ENCODE measurements around the gene HYAL1. TPM values are rescaled to one million over a fixed set of nuclear protein-coding genes. Genes with fewer than 3 reads are reported as not detected.

Gene HYAL1
- total RNA-seq, 4 donors from 2014 or later, result 1.8 to 8.9 (median 4.8) TPM

- intact Hi-C loops (cut with DNase I), result no loop called here
- Histone ChIP-seq H3K9me3 (no peaks in the 10 kb centered on the region), H3K27ac (peak within 1 kb of the TSS; percentile 84 to 92 (median 91)), H3K36me3 (peaks cover 24 to 46% (median 29%) of the 10 kb centered on the region in 3 donors), H3K4me3 (peak within 1 kb of the TSS; percentile 67 to 100 (median 80)), H3K4me1 (peaks cover 17 to 33% (median 23%) of the 10 kb centered on the region in 3 donors), H3K27me3 (no peaks in the 10 kb centered on the region)
- DNase-seq, result peak; percentile 91
- TF ChIP-seq, protein P1, sequence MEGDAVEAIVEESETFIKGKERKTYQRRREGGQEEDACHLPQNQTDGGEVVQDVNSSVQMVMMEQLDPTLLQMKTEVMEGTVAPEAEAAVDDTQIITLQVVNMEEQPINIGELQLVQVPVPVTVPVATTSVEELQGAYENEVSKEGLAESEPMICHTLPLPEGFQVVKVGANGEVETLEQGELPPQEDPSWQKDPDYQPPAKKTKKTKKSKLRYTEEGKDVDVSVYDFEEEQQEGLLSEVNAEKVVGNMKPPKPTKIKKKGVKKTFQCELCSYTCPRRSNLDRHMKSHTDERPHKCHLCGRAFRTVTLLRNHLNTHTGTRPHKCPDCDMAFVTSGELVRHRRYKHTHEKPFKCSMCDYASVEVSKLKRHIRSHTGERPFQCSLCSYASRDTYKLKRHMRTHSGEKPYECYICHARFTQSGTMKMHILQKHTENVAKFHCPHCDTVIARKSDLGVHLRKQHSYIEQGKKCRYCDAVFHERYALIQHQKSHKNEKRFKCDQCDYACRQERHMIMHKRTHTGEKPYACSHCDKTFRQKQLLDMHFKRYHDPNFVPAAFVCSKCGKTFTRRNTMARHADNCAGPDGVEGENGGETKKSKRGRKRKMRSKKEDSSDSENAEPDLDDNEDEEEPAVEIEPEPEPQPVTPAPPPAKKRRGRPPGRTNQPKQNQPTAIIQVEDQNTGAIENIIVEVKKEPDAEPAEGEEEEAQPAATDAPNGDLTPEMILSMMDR (IDR thresholded peaks at IDR 0.05), result peak in 2 of 6 experiments; percentile 9 to 46
- peak in 3 of 4 donors; percentile 51 to 81 (median 76) for TF ChIP-seq POLR2A (IDR thresholded peaks at IDR 0.05)
- WGBS, 2 donors, result 0% methylated on average over 4 to 6 of the region's 67 CpGs
Observed at GRCh38 chr3:50292159-50293078, 11.0 kb downstream of the HYAL1 start, which contains the start of gene IFRD2. Gene IFRD2, minus strand, starts transcription at chr3:50292429. Its CDS starts 155 bp downstream, at chr3:50292274.

GRCh38 chr3:50290161-50290641 is 13.2 kb downstream of the HYAL1 start:
- no peak for DNase-seq
- no peak overlapping the region for H3K27ac ChIP-seq
- 90 to 100% methylated on average over 1 to 11 of the region's 16 CpGs for WGBS, 2 donors

DNA sequence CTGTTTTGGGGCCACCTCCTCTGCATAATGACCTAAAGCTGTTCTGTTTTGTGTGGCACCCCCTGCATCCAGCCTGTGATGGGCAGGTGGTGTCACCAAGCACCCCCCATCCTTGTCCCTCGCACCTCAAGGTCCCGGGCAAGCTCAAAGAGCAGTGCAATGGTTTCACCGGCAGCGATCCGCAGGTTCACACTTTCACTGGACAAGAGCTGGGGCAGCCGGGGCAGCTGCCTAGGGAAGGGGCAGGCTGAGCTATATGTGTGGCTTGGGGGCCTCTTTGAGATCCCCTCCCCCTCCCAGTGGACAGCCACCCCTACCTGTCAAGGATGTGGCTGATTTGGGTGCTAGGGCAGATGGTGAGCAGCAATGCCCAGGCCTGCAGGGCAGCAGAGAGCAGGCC is 14.2 kb downstream of the HYAL1 start:
- no peaks in the 10 kb centered on the region for H3K27me3 ChIP-seq
- WGBS, 2 donors, result 100% methylated on average over 4 of the region's 6 CpGs; no CpG with 5 or more reads in 1 of the 2 donors
- intact Hi-C loops (cut with DNase I), result no loop called here
- DNase-seq, result no peak
- H3K4me3 ChIP-seq, result no peak overlapping the region
- TF ChIP-seq POLR2A (IDR thresholded peaks at IDR 0.05), result no peak
- TF ChIP-seq, protein P1 (IDR thresholded peaks at IDR 0.05), result no peak
- peaks cover 17 to 33% (median 23%) of the 10 kb centered on the region in 3 donors for H3K4me1 ChIP-seq
- no peaks in the 10 kb centered on the region for H3K9me3 ChIP-seq
- no peak overlapping the region for H3K27ac ChIP-seq
- H3K36me3 ChIP-seq, result peaks cover 31 to 50% (median 32%) of the 10 kb centered on the region in 3 donors

More at GRCh38 chr3:50290161-50290641, 13.2 kb downstream of the HYAL1 start:
- H3K27me3 ChIP-seq, result no peaks in the 10 kb centered on the region
- H3K4me3 ChIP-seq, result no peak overlapping the region
- peaks cover 17 to 33% (median 23%) of the 10 kb centered on the region in 3 donors for H3K4me1 ChIP-seq
- TF ChIP-seq POLR2A (IDR thresholded peaks at IDR 0.05), result no peak
- TF ChIP-seq, protein P1 (IDR thresholded peaks at IDR 0.05), result no peak
- H3K9me3 ChIP-seq, result no peaks in the 10 kb centered on the region
- intact Hi-C loops (cut with DNase I), result no loop called here
- peaks cover 31 to 50% (median 32%) of the 10 kb centered on the region in 3 donors for H3K36me3 ChIP-seq

- H3K27me3 ChIP-seq, result no peaks in the 10 kb centered on the region
- intact Hi-C loops (cut with DNase I), result no loop called here
- peaks cover 31 to 50% (median 32%) of the 10 kb centered on the region in 3 donors for H3K36me3 ChIP-seq
- no peak overlapping the region for H3K27ac ChIP-seq
- no peak overlapping the region for H3K4me3 ChIP-seq
- no peak for DNase-seq
- TF ChIP-seq POLR2A (IDR thresholded peaks at IDR 0.05), result no peak
- TF ChIP-seq, protein P1 (IDR thresholded peaks at IDR 0.05), result no peak
- H3K4me1 ChIP-seq, result peaks cover 17 to 33% (median 23%) of the 10 kb centered on the region in 3 donors
- H3K9me3 ChIP-seq, result no peaks in the 10 kb centered on the region
- 95% methylated on average over 16 of the region's 23 CpGs; no CpG with 5 or more reads in 1 of the 2 donors for WGBS, 2 donors
Observed at GRCh38 chr3:50288387-50289007, 14.9 kb downstream of the HYAL1 start.

Data from esophagus squamous epithelium (tissue), 5 donors.